ENCODE results near the gene KLHL26. TPM values are rescaled to one million over a fixed set of nuclear protein-coding genes. Genes with fewer than 3 reads are reported as not detected.

The KLHL26 gene
- total RNA-seq, 1 experiment from 2014 or later, result 10.7 TPM

GRCh38 chr19:18659281-18660050 lies 22.6 kb downstream of the KLHL26 start:
- Histone ChIP-seq H3K4me2 (ENCODE audit: insufficient read depth, insufficient read length, low read length) (no peak overlapping the region), H3K9ac (ENCODE audit: extremely low read depth, insufficient read length, low read length) (no peak overlapping the region), H2AFZ (ENCODE audit: low read length) (no peak overlapping the region), H3K9me3 (ENCODE audit: control insufficient read depth, low read depth, low read length) (no peaks in the 10 kb centered on the region), H3K27me3 (ENCODE audit: insufficient read depth, low read length) (no peaks in the 10 kb centered on the region), H3K23me2 (ENCODE audit: insufficient read length, low read depth, low read length, poor library complexity, severe bottlenecking) (no peaks in the 10 kb centered on the region), H2AK5ac (ENCODE audit: insufficient read length, low read length) (no peak overlapping the region), H2BK20ac (ENCODE audit: low read depth, low read length, poor library complexity, severe bottlenecking) (no peak overlapping the region), H3K79me2 (ENCODE audit: insufficient read depth, low read length) (no peaks in the 10 kb centered on the region), H4K91ac (ENCODE audit: insufficient read length, low read depth, low read length) (no peak overlapping the region), H2BK5ac (ENCODE audit: insufficient read length, low read length) (no peak overlapping the region), H3K18ac (ENCODE audit: insufficient read length, low read depth, low read length) (no peak overlapping the region), H4K20me1 (ENCODE audit: control insufficient read depth, insufficient read depth, insufficient read length) (no peaks in the 10 kb centered on the region), H2BK15ac (ENCODE audit: low read depth, low read length) (no peak overlapping the region), H3K4me1 (ENCODE audit: insufficient read depth, low read length) (no peaks in the 10 kb centered on the region), H3K56ac (ENCODE audit: insufficient read length, low read depth, low read length) (no peak overlapping the region), H3K14ac (ENCODE audit: insufficient read depth, low read length) (no peak overlapping the region), H3K23ac (ENCODE audit: insufficient read length, low read depth, low read length) (no peak overlapping the region), H3K79me1 (ENCODE audit: insufficient read depth, low read depth, low read length, poor library complexity, severe bottlenecking) (no peaks in the 10 kb centered on the region), H3T11ph (ENCODE audit: low read length) (no peak overlapping the region), H2BK120ac (ENCODE audit: low read depth, low read length, poor library complexity, severe bottlenecking) (no peak overlapping the region), H2BK12ac (ENCODE audit: insufficient read length, low read depth, low read length) (no peak overlapping the region), H3K4ac (ENCODE audit: low read depth, low read length) (no peak overlapping the region), H4K8ac (replicated peaks; ENCODE audit: insufficient read length, low read depth, low read length) (no peak overlapping the region), H3K27ac (ENCODE audit: insufficient read length, low read depth, low read length) (no peak overlapping the region), H4K5ac (ENCODE audit: insufficient read length, low read depth, low read length) (no peak overlapping the region)
- peaks cover 22 to 29% of the 10 kb centered on the region in 2 experiments for H3K4me1 Mint-ChIP-seq
- TF ChIP-seq CTCF (conservative IDR thresholded peaks at IDR 0.05), result no peak
- no CpG with 5 or more reads among the region's 30 CpGs for WGBS (ENCODE audit: extremely low coverage, insufficient read length, low lambda C conversion rate)
- no peak for DNase-seq
- H3K27me3 Mint-ChIP-seq (ENCODE audit: low read depth), result peaks cover 1% of the 10 kb centered on the region
- peaks cover 0 to 4% (median 2%) of the 10 kb centered on the region in 3 experiments; a peak in 2 of 7 replicates for H3K36me3 Mint-ChIP-seq (ENCODE audit: insufficient read depth in 1 of 3, low read depth in 3 of 3)
- H3K9me3 Mint-ChIP-seq, result no peaks in the 10 kb centered on the region; a peak in 1 of 5 replicates
- H3K4me3 Mint-ChIP-seq, result no peak overlapping the region
- H3K27ac Mint-ChIP-seq, result 0 out of 7 replicates have a peak overlapping the region, but pooled peaks of 1 of the 3 experiments have one; percentile 23

Measured in H9 (cell line).